Cardiac ventricle fibroblast (primary cell): Measurements from ENCODE around the gene CD99. TPM values are rescaled to one million over a fixed set of nuclear protein-coding genes. Genes with fewer than 3 reads are reported as not detected.

Experiments used
- total RNA-seq: library from RNA; depleted of rRNA; stranded (reverse); fragments of >200 nt; gene quantifications from 2 replicates; pipeline ENCODE4 v1.2.3, GENCODE V29; 2015

The CD99 gene
- total RNA-seq = 494 and 509 TPM in 2 replicates

GRCh38 chrX:2690856-2691542, at the start of gene CD99:
Gene CD99 (plus strand): TSS chrX:2691295. CDS start chrX:2691361, 66 bp downstream.

GRCh38 chrX:2751874-2752300, 60.8 kb downstream of the CD99 start, which contains the start of gene XG:
Gene XG (plus strand): TSS chrX:2752040. CDS start chrX:2752275, 235 bp downstream.

Other genes starting within 250 kb of the CD99 start
- gene DHRSX, start 190.3 kb upstream of the CD99 start, total RNA-seq = 18.7 and 27.5 TPM in 2 replicates
- 29.5 and 29.9 TPM in 2 replicates for gene ZBED1, start 190.3 kb upstream of the CD99 start, total RNA-seq
- gene XG, start 60.7 kb downstream of the CD99 start, total RNA-seq = 0.73 and 3.2 TPM in 2 replicates
- 2.1 and 2.5 TPM in 2 replicates for gene GYG2, start 137.6 kb downstream of the CD99 start, total RNA-seq
- 13.2 and 17.7 TPM in 2 replicates for gene ARSD, start 238.0 kb downstream of the CD99 start, total RNA-seq